Activated T-helper 2 cell treated with anti-CD3 and anti-CD28 coated beads, Interferon-gamma antibody, Interleukin-2, Interleukin-4, amounts not matched to agents 10 μg/mL and 5 μg/mL and 100 μg/mL, durations not matched to agents 14 hours and 24 hours and 36 hours (primary cell): ENCODE data around the gene TRABD. TPM values are rescaled to one million over a fixed set of nuclear protein-coding genes. Genes with fewer than 3 reads are reported as not detected.

Source experiments
- DNase-seq: peaks from one replicate; pipeline ENCODE4 v3.0.0; 2021; ENCODE audit warnings: low spot score
- H3K27ac Mint-ChIP-seq: one replicate; pipeline ENCODE4 v1.8.0; 2021; ENCODE audit warnings: mixed read lengths
- H3K27me3 Mint-ChIP-seq: one replicate; pipeline ENCODE4 v1.8.0; 2021; ENCODE audit warnings: low read depth, mixed read lengths
- H3K36me3 Mint-ChIP-seq: one replicate; pipeline ENCODE4 v1.8.0; 2021; ENCODE audit warnings: low read depth, mixed read lengths
- H3K4me1 Mint-ChIP-seq: one replicate; pipeline ENCODE4 v1.8.0; 2021; ENCODE audit warnings: low read depth, mixed read lengths
- H3K4me3 Mint-ChIP-seq: one replicate; pipeline ENCODE4 v1.8.0; 2021; ENCODE audit warnings: low read depth, mild to moderate bottlenecking, moderate library complexity, mixed read lengths
- H3K9me3 Mint-ChIP-seq: one replicate; pipeline ENCODE4 v1.8.0; 2021; ENCODE audit warnings: mixed read lengths
- intact Hi-C: fragments of 100-400 bp; cut with micrococcal nuclease; formaldehyde crosslinking; loops from one replicate; pipeline ENCODE4 v1.15.1; 2023
- total RNA-seq: library from RNA; stranded (reverse); gene quantifications from 2 replicates; pipeline ENCODE4 v1.2.3, GENCODE V29; 2022

TRABD gene
- total RNA-seq, 1 donor from 2014 or later: 104 TPM

- intact Hi-C loops: no loop called here
- Mint-ChIP-seq H3K27ac (no peak overlapping the region), H3K4me3 (no peak overlapping the region), H3K36me3 (peaks cover 45% of the 10 kb centered on the region), H3K27me3 (no peaks in the 10 kb centered on the region), H3K9me3 (no peaks in the 10 kb centered on the region), H3K4me1 (no peaks in the 10 kb centered on the region)
- DNase-seq: no peak
Measured at GRCh38 chr22:50218996-50219727, 33.4 kb downstream of the TRABD start.

DNA sequence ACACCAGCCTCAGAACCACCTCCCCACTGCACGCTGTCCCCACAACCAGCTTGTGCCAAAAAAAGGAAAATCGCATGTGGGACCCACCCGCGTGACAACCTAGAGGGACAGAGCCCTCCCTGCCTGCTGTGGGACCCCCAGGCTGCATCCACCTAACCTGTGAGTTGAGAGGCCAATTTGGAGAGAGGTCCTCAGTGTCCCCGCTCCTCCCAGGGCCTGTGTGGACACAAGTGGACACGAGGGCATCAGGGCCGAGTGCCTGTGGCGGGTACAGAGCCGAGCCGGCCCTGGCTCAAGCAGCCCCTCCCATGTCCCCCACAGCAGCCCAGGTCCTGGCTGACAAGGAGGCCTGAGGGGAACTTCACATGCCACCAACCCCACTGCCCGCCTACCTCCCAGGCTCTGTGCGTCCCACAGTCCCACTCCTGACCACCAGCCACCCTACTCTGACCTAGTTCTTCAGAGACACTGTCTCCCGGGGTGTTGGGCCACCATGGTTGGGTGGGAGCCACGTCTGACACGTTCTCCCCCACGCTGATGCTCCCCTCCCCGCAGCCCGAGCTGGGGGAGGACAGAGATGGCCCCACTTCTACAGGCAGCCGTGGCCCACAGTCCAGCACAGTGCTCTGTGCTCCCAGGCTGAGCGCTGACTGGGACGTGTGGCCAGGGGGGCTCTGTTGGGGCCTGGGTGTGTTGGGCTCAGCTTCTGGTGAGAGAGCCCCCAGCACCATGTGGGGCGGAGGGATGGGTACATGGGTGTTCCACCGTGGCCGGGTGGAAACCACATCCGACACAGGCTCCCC, 34.3 kb downstream of the TRABD start:
- no peak for DNase-seq
- no peak overlapping the region for H3K4me3 Mint-ChIP-seq
- H3K9me3 Mint-ChIP-seq: no peaks in the 10 kb centered on the region
- H3K4me1 Mint-ChIP-seq: no peaks in the 10 kb centered on the region
- H3K27me3 Mint-ChIP-seq: no peaks in the 10 kb centered on the region
- no peak overlapping the region for H3K27ac Mint-ChIP-seq
- peaks cover 44% of the 10 kb centered on the region for H3K36me3 Mint-ChIP-seq
- intact Hi-C loops: no loop called here

DNA sequence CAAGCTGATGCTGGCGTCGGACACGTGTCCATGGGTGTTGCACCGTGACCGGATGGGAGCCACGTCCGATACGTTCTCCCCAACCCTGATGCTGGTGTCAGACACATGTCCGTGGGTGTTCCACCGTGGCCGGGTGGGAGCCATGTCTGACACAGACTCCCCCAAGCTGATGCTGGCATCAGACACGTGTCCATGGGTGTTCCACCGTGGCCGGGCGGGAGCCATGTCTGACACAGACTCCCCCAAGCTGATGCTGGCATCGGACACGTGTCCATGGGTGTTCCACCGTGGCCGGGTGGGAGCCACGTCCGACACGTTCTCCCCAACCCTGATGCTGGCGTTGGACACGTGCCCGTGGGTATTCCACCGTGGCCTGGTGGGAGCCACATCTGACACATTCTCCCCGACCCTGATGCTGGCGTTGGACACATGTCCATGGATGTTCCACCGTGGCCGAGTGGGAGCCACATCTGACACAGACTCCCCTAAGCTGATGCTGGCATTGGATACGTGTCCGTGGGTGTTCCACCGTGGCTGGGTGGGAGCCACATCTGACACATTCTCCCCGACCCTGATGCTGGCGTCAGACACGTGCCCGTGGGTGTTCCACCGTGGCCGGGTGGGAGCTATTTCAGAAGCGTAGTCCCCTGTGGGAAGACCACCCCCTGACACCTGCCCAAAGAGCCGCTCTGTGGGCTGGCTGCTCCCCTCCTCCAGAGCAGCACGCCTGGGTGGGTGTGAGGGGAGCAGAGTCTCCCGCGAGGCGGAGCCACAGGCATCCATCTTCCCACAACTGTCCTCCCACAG, 35.1 kb downstream of the TRABD start:
- Mint-ChIP-seq H3K27ac (no peak overlapping the region), H3K4me1 (no peaks in the 10 kb centered on the region), H3K36me3 (peaks cover 41% of the 10 kb centered on the region), H3K4me3 (no peak overlapping the region), H3K27me3 (no peaks in the 10 kb centered on the region), H3K9me3 (no peaks in the 10 kb centered on the region)
- no peak for DNase-seq
- intact Hi-C loops: no loop called here

GRCh38 chr22:50221410-50222300, 35.9 kb downstream of the TRABD start:
- no peaks in the 10 kb centered on the region for H3K4me1 Mint-ChIP-seq
- no peaks in the 10 kb centered on the region for H3K27me3 Mint-ChIP-seq
- H3K36me3 Mint-ChIP-seq: peaks cover 40% of the 10 kb centered on the region
- no peak overlapping the region for H3K4me3 Mint-ChIP-seq
- no peak overlapping the region for H3K27ac Mint-ChIP-seq
- DNase-seq: no peak
- intact Hi-C loops: no loop called here
- H3K9me3 Mint-ChIP-seq: no peaks in the 10 kb centered on the region

DNA sequence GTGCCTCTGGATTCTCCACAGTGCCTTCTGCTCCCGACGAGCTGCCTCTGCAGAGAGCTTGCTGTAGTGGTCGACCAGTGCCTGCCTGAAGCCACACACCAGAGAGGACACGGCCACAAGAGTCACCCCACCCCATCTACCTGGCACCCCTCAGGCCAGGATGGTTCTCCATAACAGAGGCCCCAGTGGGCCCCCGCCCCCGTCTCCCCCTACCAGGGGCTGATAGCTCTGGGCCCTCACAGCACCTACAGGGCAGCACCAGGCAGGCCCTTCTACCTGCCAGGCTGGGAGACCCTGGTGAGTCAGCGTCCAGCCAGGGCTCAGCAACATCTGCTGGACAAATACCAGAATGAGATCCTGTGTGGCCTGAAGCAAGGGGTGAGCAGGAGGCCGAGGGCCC, 36.8 kb downstream of the TRABD start:
- H3K36me3 Mint-ChIP-seq: peaks cover 37% of the 10 kb centered on the region
- intact Hi-C loops: no loop called here
- H3K4me3 Mint-ChIP-seq: no peak overlapping the region
- no peaks in the 10 kb centered on the region for H3K27me3 Mint-ChIP-seq
- H3K9me3 Mint-ChIP-seq: no peaks in the 10 kb centered on the region
- DNase-seq: no peak
- H3K4me1 Mint-ChIP-seq: no peaks in the 10 kb centered on the region
- H3K27ac Mint-ChIP-seq: no peak overlapping the region

GRCh38 chr22:50224071-50224470, 38.4 kb downstream of the TRABD start:
- Mint-ChIP-seq H3K27ac (no peak overlapping the region), H3K9me3 (no peaks in the 10 kb centered on the region), H3K4me1 (no peaks in the 10 kb centered on the region), H3K27me3 (no peaks in the 10 kb centered on the region), H3K36me3 (peaks cover 44% of the 10 kb centered on the region), H3K4me3 (no peak overlapping the region)
- no peak for DNase-seq
- intact Hi-C loops: no loop called here

DNA sequence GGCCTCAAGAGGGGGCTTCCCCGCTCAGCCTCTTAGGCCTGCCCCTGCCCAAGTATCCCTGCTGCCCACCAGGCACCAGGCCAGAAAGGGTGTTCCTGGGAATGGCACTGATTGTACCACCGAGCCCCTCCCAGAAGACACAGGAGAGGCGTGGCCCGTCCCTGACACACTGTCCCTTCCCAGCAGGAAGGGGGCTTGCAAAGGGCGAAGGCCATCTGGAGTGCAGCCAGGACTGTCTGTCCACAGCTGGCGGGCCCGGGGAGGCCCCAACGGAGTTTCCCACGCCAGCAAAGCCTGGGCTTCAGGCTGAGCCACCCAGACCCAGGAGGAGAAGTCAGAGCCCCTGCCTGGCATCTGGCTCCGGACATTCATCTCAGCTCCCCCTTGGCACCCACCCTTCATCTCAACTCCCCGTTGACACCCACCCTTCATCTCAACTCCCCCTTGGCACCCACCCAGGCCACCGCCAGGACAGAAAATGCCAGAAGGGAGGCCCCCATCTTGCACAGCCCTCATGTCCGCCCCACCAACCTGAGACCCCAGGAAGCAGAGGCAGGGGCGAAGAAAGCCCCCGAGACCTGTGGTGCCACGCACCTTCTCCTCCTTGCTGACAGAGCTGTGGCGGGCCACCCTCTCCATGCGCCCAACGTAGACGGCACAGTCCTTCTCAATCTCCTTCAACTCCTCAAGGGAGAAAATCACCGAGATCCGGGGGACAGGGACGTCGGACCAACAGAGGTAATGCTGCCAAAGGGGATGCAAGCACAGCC, 39.7 kb downstream of the TRABD start:
- intact Hi-C loops: no loop called here
- Mint-ChIP-seq H3K27ac (no peak overlapping the region), H3K9me3 (no peaks in the 10 kb centered on the region), H3K4me1 (no peaks in the 10 kb centered on the region), H3K27me3 (no peaks in the 10 kb centered on the region), H3K4me3 (no peak overlapping the region), H3K36me3 (peaks cover 45% of the 10 kb centered on the region)
- DNase-seq: no peak

GRCh38 chr22:50226063-50226874, 40.6 kb downstream of the TRABD start:
- no peaks in the 10 kb centered on the region for H3K4me1 Mint-ChIP-seq
- no peak overlapping the region for H3K4me3 Mint-ChIP-seq
- no peak overlapping the region for H3K27ac Mint-ChIP-seq
- no peaks in the 10 kb centered on the region for H3K9me3 Mint-ChIP-seq
- H3K27me3 Mint-ChIP-seq: no peaks in the 10 kb centered on the region
- peaks cover 39% of the 10 kb centered on the region for H3K36me3 Mint-ChIP-seq
- intact Hi-C loops: no loop called here
- no peak for DNase-seq

- no peaks in the 10 kb centered on the region for H3K9me3 Mint-ChIP-seq
- H3K36me3 Mint-ChIP-seq: peaks cover 39% of the 10 kb centered on the region
- intact Hi-C loops: no loop called here
- H3K27ac Mint-ChIP-seq: no peak overlapping the region
- no peaks in the 10 kb centered on the region for H3K4me1 Mint-ChIP-seq
- H3K27me3 Mint-ChIP-seq: no peaks in the 10 kb centered on the region
- no peak overlapping the region for H3K4me3 Mint-ChIP-seq
- DNase-seq: no peak
Measured at GRCh38 chr22:50226875-50227165, 41.1 kb downstream of the TRABD start.

- no peaks in the 10 kb centered on the region for H3K4me1 Mint-ChIP-seq
- H3K4me3 Mint-ChIP-seq: no peak overlapping the region
- H3K9me3 Mint-ChIP-seq: no peaks in the 10 kb centered on the region
- intact Hi-C loops: no loop called here
- DNase-seq: no peak
- H3K27ac Mint-ChIP-seq: no peak overlapping the region
- H3K36me3 Mint-ChIP-seq: peaks cover 36% of the 10 kb centered on the region
- H3K27me3 Mint-ChIP-seq: no peaks in the 10 kb centered on the region
Measured at GRCh38 chr22:50227579-50228215, 42.0 kb downstream of the TRABD start.

GRCh38 chr22:50228366-50228765, 42.7 kb downstream of the TRABD start:
- Mint-ChIP-seq H3K4me3 (no peak overlapping the region), H3K36me3 (peaks cover 31% of the 10 kb centered on the region), H3K27ac (no peak overlapping the region), H3K4me1 (no peaks in the 10 kb centered on the region), H3K27me3 (no peaks in the 10 kb centered on the region), H3K9me3 (no peaks in the 10 kb centered on the region)
- DNase-seq: no peak
- intact Hi-C loops: no loop called here
